IMR-90 (cell line): Measurements from ENCODE around the gene KIF1B. TPM values are rescaled to one million over a fixed set of nuclear protein-coding genes. Genes with fewer than 3 reads are reported as not detected.

Experiments used
- ATAC-seq: fragments of 200-7000 bp; cut with Tn5 transposase; 2 replicates; pipeline ENCODE4 v1.9.1; 2020; ENCODE audit warnings: low read depth, mild to moderate bottlenecking, moderate library complexity
- BruUV-seq: library from RNA; stranded (reverse); fragments of 400-500 nt; replicated peaks from 2 replicates; lab custom pipeline; 2021; lab: Mats Ljungman, UMichigan
- CTCF ChIA-PET: fragments of 300-600 bp; formaldehyde crosslinking; extraction: SDS; loops from one replicate; lab custom pipeline; 2021; ENCODE audit warnings: antibody characterized with exemption; lab: Yijun Ruan, JAX
- POLR2A ChIA-PET: fragments of 300-600 bp; sonication (Branson Sonifier 250); formaldehyde crosslinking; loops from one replicate; lab custom pipeline; 2022; ENCODE audit warnings: antibody characterized with exemption; ENCODE audit not compliant: unreplicated experiment; lab: Charles Lee
- DNase-seq: peaks from one replicate; pipeline ENCODE4 v3.0.0; 2013
- H2AFZ ChIP-seq: replicated peaks from 2 replicates; pipeline ENCODE3; 2013; ENCODE audit warnings: low read length, mild to moderate bottlenecking; ENCODE audit not compliant: poor library complexity
- H2AK5ac ChIP-seq: 2 replicates; pipeline ENCODE4 v1.6.1; 2013; ENCODE audit warnings: low read depth, low read length, inconsistent platforms
- H2AK9ac ChIP-seq: replicated peaks from 2 replicates; pipeline ENCODE3; 2013; ENCODE audit warnings: mild to moderate bottlenecking, low read depth, low read length, moderate library complexity; ENCODE audit not compliant: poor library complexity
- H2BK120ac ChIP-seq: 2 replicates; pipeline ENCODE4 v1.6.1; 2013; ENCODE audit warnings: low read depth, low read length, inconsistent platforms
- H2BK15ac ChIP-seq: 3 replicates; pipeline ENCODE4 v1.6.1; 2013; ENCODE audit warnings: low read depth, low read length, inconsistent platforms
- H2BK20ac ChIP-seq: 2 replicates; pipeline ENCODE4 v1.6.1; 2013; ENCODE audit warnings: low read depth, mild to moderate bottlenecking, inconsistent platforms, low read length, moderate library complexity
- H2BK5ac ChIP-seq: 2 replicates; pipeline ENCODE4 v1.6.1; 2013; ENCODE audit warnings: mild to moderate bottlenecking, low read depth, low read length, inconsistent platforms; ENCODE audit not compliant: poor library complexity, severe bottlenecking
- H3K14ac ChIP-seq: replicated peaks from 2 replicates; pipeline ENCODE4 v1.6.1; 2013; ENCODE audit warnings: low read depth, low read length, inconsistent platforms
- H3K18ac ChIP-seq: 2 replicates; pipeline ENCODE4 v1.6.1; 2013; ENCODE audit warnings: low read depth, low read length, control low read depth
- H3K23ac ChIP-seq: 2 replicates; pipeline ENCODE4 v1.6.1; 2013; ENCODE audit warnings: low read depth, low read length, inconsistent platforms
- H3K27ac ChIP-seq: 2 replicates; pipeline ENCODE4 v1.5.1; 2013; ENCODE audit warnings: mild to moderate bottlenecking, control low read depth, low read length; ENCODE audit not compliant: insufficient read depth
- H3K27me3 ChIP-seq: 2 replicates; pipeline ENCODE4 v1.6.1; 2013; ENCODE audit warnings: low read length; ENCODE audit not compliant: control insufficient read depth, insufficient read depth
- H3K36me3 ChIP-seq: 2 replicates; pipeline ENCODE4 v1.6.1; 2013; ENCODE audit warnings: low read length, mixed read lengths; ENCODE audit not compliant: control insufficient read depth, insufficient read depth
- H3K4ac ChIP-seq: 2 replicates; pipeline ENCODE4 v1.6.1; 2013; ENCODE audit warnings: low read depth, low read length, inconsistent platforms
- H3K4me1 ChIP-seq: 2 replicates; pipeline ENCODE4 v1.6.1; 2013; ENCODE audit warnings: low read length, mixed read lengths; ENCODE audit not compliant: control insufficient read depth, insufficient read depth
- H3K4me2 ChIP-seq: 2 replicates; pipeline ENCODE4 v1.6.1; 2013; ENCODE audit warnings: low read depth, mild to moderate bottlenecking, control low read depth, low read length, moderate library complexity
- H3K4me3 ChIP-seq: 2 replicates; pipeline ENCODE4 v1.5.1; 2013; ENCODE audit warnings: low read depth, mild to moderate bottlenecking, control low read depth, low read length, moderate library complexity; ENCODE audit not compliant: insufficient read depth
- H3K56ac ChIP-seq: 2 replicates; pipeline ENCODE4 v1.6.1; 2013; ENCODE audit warnings: low read length, inconsistent platforms; ENCODE audit not compliant: insufficient read depth; ENCODE audit errors: extremely low read depth
- H3K79me1 ChIP-seq, 2 experiments: 2 replicates each; pipeline ENCODE4 v1.6.1; 2013; ENCODE audit warnings: low read length in 2 of 2, inconsistent platforms in 1 of 2, low read depth in 1 of 2
- H3K9ac ChIP-seq: 2 replicates; pipeline ENCODE4 v1.6.1; 2013; ENCODE audit warnings: low read depth, low read length, control low read depth
- H3K9me1 ChIP-seq: 2 replicates; pipeline ENCODE4 v1.6.1; 2013; ENCODE audit warnings: low read length, inconsistent platforms; ENCODE audit not compliant: insufficient read depth
- H3K9me3 ChIP-seq: 2 replicates; pipeline ENCODE4 v1.6.1; 2013; ENCODE audit warnings: low read length; ENCODE audit not compliant: control insufficient read depth, insufficient read depth
- H4K20me1 ChIP-seq: 2 replicates; pipeline ENCODE4 v1.6.1; 2013; ENCODE audit warnings: low read length, inconsistent platforms; ENCODE audit not compliant: insufficient read depth
- H4K5ac ChIP-seq: 2 replicates; pipeline ENCODE4 v1.6.1; 2013; ENCODE audit warnings: mild to moderate bottlenecking, low read depth, low read length, control low read depth
- H4K8ac ChIP-seq, 2 experiments: 2 replicates each; pipeline ENCODE4 v1.6.1; 2013; ENCODE audit warnings: low read depth in 2 of 2, low read length in 2 of 2, control low read depth in 1 of 2, inconsistent platforms in 1 of 2
- H4K91ac ChIP-seq: 2 replicates; pipeline ENCODE4 v1.6.1; 2013; ENCODE audit warnings: low read depth, low read length, inconsistent platforms; ENCODE audit not compliant: insufficient read depth
- CEBPB ChIP-seq: IDR thresholded peaks from 2 replicates; pipeline ENCODE4 v1.6.1; 2012; ENCODE audit warnings: low read depth, low read length, improper control_type of control experiment
- MAFK ChIP-seq: IDR thresholded peaks from 2 replicates; pipeline ENCODE4 v1.6.1; 2012; ENCODE audit warnings: low read depth, low read length, improper control_type of control experiment
- POLR2A ChIP-seq: IDR thresholded peaks from 2 replicates; pipeline ENCODE4 v1.6.1; 2012; ENCODE audit warnings: mild to moderate bottlenecking, low read depth, low read length
- SMC3 ChIP-seq: fragments of 150-350 bp; IDR thresholded peaks from 2 replicates; pipeline ENCODE4 v1.6.1; 2016; ENCODE audit warnings: low read depth, mild to moderate bottlenecking, antibody characterized with exemption, low read length, moderate library complexity
- WGBS, 2 experiments: methylation state at CpG; one replicate each; pipeline versions ENCODE4 v1.1.5 to v1.1.7; 2013; ENCODE audit warnings: missing lambda C conversion rate in 2 of 2; ENCODE audit not compliant: insufficient read length in 1 of 2; ENCODE audit errors: extremely low coverage in 2 of 2; 5-methylcytosine and 5-hydroxymethylcytosine counted together
- dilution Hi-C: fragments of 300-500 bp; cut with HindIII; formaldehyde crosslinking; loops from one replicate; pipeline ENCODE4 v1.14.3; 2018; ENCODE audit warnings: low sequenced_read_pairs; ENCODE audit not compliant: unreplicated experiment
- in situ Hi-C: fragments of 300-500 bp; cut with MboI; formaldehyde crosslinking; loops from 3 replicates; pipeline ENCODE4 v1.14.3; 2019; ENCODE audit warnings: low sequenced_read_pairs, inconsistent platforms, mixed read lengths
- intact Hi-C: fragments of 100-400 bp; cut with micrococcal nuclease; formaldehyde crosslinking; loops from 2 replicates; pipeline ENCODE4 v1.10.0; 2022
- polyA plus RNA-seq, 3 experiments: library from polyadenylated mRNA; depleted of rRNA; stranded (reverse); fragments of >200 nt; gene quantifications; 2 replicates each; pipeline ENCODE4 v1.2.3, GENCODE V29; 2012; ENCODE audit warnings: low replicate concordance in 1 of 3
- total RNA-seq: library from RNA; depleted of rRNA; stranded (reverse); fragments of >200 nt; gene quantifications from 2 replicates; pipeline ENCODE4 v1.2.3, GENCODE V29; 2012
- TF ChIP-seq, protein P1 (sequence below): fragments of 150-350 bp; IDR thresholded peaks from 2 replicates; pipeline ENCODE4 v1.6.1; 2016; ENCODE audit warnings: low read depth, mild to moderate bottlenecking, low read length, moderate library complexity, borderline replicate concordance

The KIF1B gene
- total and polyA plus RNA-seq, 2 of the 4 experiments (the other 2 are of a cell fraction): 13.0 to 21.1 TPM

GRCh38 chr1:10325521-10325920 is 115.2 kb downstream of the KIF1B start:
- CTCF ChIA-PET: no interaction called here
- H3K27me3 ChIP-seq: no peaks in the 10 kb centered on the region
- DNase-seq: no peak
- H3K4me1 ChIP-seq: no peaks in the 10 kb centered on the region
- no peaks in the 10 kb centered on the region for H3K9me3 ChIP-seq
- intact Hi-C loops (no loop called here), in situ Hi-C loops (no loop called here), dilution Hi-C loops (no loop called here)
- no peak for ATAC-seq
- H3K36me3 ChIP-seq: peaks cover 8% of the 10 kb centered on the region
- no peak overlapping the region for H3K23ac ChIP-seq
- no CpG with 5 or more reads among the region's 3 CpGs for WGBS, 2 experiments
- no peak overlapping the region for H2BK15ac ChIP-seq
- H4K5ac ChIP-seq: no peak overlapping the region
- peaks cover 3% of the 10 kb centered on the region; the same call in 1 of the 2 replicates for H3K9me1 ChIP-seq
- H3K14ac ChIP-seq: no peak overlapping the region
- no peak overlapping the region for H4K8ac ChIP-seq
- no peak overlapping the region for H3K4me3 ChIP-seq
- H2BK20ac ChIP-seq: no peak overlapping the region
- H2AK9ac ChIP-seq: no peak overlapping the region
- H2AFZ ChIP-seq: no peak overlapping the region
- H3K27ac ChIP-seq: no peak overlapping the region
- H3K4me2 ChIP-seq: no peak overlapping the region
- no peak overlapping the region for H3K18ac ChIP-seq
- POLR2A ChIA-PET: no interaction called here
- no peaks in the 10 kb centered on the region for H3K79me1 ChIP-seq
- H4K20me1 ChIP-seq: no peaks in the 10 kb centered on the region
- H3K9ac ChIP-seq: no peak overlapping the region
- no peak overlapping the region for H3K4ac ChIP-seq
- BruUV-seq: no TSS peak
- no peak overlapping the region for H2BK120ac ChIP-seq
- no peak overlapping the region for H4K91ac ChIP-seq
- no peak overlapping the region for H2AK5ac ChIP-seq
- TF ChIP-seq SMC3 (no peak), MAFK (no peak), CEBPB (no peak), POLR2A (no peak)
- TF ChIP-seq, protein P1, sequence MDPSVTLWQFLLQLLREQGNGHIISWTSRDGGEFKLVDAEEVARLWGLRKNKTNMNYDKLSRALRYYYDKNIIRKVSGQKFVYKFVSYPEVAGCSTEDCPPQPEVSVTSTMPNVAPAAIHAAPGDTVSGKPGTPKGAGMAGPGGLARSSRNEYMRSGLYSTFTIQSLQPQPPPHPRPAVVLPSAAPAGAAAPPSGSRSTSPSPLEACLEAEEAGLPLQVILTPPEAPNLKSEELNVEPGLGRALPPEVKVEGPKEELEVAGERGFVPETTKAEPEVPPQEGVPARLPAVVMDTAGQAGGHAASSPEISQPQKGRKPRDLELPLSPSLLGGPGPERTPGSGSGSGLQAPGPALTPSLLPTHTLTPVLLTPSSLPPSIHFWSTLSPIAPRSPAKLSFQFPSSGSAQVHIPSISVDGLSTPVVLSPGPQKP: no peak
- no peak overlapping the region for H2BK5ac ChIP-seq
- H3K56ac ChIP-seq: no peak overlapping the region
